22Rv1 (cell line): ENCODE data around the gene KIZ.

Experiments
- ZFX ChIP-seq: fragments of 450-650 bp; IDR thresholded peaks from 2 replicates; pipeline ENCODE4 v1.6.1; 2017; ENCODE audit warnings: antibody characterized with exemption, borderline replicate concordance
- TF ChIP-seq, protein P1 (sequence below): fragments of 450-650 bp; IDR thresholded peaks from 2 replicates; pipeline ENCODE4 v1.5.1; 2017; ENCODE audit warnings: mild to moderate bottlenecking

DNA sequence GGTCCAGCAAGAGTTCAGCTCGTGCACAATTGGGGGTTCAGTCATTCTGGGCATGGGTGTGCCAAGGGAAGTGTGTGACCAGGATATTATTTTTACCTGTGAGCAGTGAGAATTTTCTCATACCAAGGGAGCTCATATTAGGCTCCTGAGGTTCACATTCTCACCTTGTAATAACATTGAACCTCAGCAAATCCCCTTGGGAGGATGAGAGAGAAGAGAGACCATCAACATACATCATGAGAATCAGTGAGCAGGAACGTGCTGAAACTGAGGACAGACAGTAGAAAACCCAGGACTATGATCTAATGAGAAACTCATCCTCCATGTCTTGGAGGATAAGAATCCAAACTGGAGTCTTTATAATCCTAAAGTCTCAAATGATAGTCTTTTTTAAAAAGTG is 143.9 kb downstream of the KIZ start:
- TF ChIP-seq, protein P1, sequence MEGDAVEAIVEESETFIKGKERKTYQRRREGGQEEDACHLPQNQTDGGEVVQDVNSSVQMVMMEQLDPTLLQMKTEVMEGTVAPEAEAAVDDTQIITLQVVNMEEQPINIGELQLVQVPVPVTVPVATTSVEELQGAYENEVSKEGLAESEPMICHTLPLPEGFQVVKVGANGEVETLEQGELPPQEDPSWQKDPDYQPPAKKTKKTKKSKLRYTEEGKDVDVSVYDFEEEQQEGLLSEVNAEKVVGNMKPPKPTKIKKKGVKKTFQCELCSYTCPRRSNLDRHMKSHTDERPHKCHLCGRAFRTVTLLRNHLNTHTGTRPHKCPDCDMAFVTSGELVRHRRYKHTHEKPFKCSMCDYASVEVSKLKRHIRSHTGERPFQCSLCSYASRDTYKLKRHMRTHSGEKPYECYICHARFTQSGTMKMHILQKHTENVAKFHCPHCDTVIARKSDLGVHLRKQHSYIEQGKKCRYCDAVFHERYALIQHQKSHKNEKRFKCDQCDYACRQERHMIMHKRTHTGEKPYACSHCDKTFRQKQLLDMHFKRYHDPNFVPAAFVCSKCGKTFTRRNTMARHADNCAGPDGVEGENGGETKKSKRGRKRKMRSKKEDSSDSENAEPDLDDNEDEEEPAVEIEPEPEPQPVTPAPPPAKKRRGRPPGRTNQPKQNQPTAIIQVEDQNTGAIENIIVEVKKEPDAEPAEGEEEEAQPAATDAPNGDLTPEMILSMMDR = no peak
- no peak for TF ChIP-seq ZFX
